HepG2 (cell line): ENCODE data around the gene CFAP221. TPM values are rescaled to one million over a fixed set of nuclear protein-coding genes. Genes with fewer than 3 reads are reported as not detected.

Experiments used
- ATAC-seq: fragments of 200-7000 bp; cut with Tn5 transposase; 3 replicates; pipeline ENCODE4 v1.9.1; 2020; ENCODE audit warnings: mild to moderate bottlenecking, moderate library complexity
- BruUV-seq: library from RNA; stranded (reverse); fragments of 400-500 nt; replicated peaks from 2 replicates; lab custom pipeline; 2021; lab: Mats Ljungman, UMichigan
- CTCF ChIA-PET: fragments of 300-600 bp; formaldehyde crosslinking; extraction: SDS; loops from one replicate; lab custom pipeline; 2021; ENCODE audit warnings: low total read pairs, inconsistent platforms, low intra/inter-chr PET ratio; lab: Yijun Ruan, JAX
- POLR2A ChIA-PET: fragments of 350-600 bp; sonication (Branson Sonifier 250); formaldehyde crosslinking; loops from one replicate; lab custom pipeline; 2020; ENCODE audit warnings: antibody characterized with exemption, inconsistent platforms; lab: Yijun Ruan, JAX
- DNase-seq: peaks from one replicate; pipeline ENCODE4 v3.0.0-alpha.2; 2015; ENCODE audit warnings: low spot score
- FAIRE-seq: peaks from 3 replicates; lab custom pipeline; 2011; peaks lifted over from hg19 to GRCh38; lab: Jason Lieb, UNC
- H2AFZ ChIP-seq: one replicate; pipeline ENCODE4 v1.6.1; 2011; ENCODE audit warnings: low read length, inconsistent platforms
- H3K27ac ChIP-seq: fragments of 300-600 bp; 3 replicates; pipeline ENCODE4 v1.8.0; 2011; ENCODE audit warnings: mixed run types, mild to moderate bottlenecking, mixed read lengths, low read length, inconsistent platforms; ENCODE audit not compliant: insufficient read depth; ENCODE audit errors: extremely low read length
- H3K27me3 ChIP-seq, 2 experiments: fragments of 200-600 bp in 1 of 2; 2 replicates in 1 of 2; 3 replicates in 1 of 2; pipeline versions ENCODE4 v1.6.0 to v1.8.0; 2011; ENCODE audit warnings: low read length in 2 of 2, mild to moderate bottlenecking in 2 of 2, moderate library complexity in 2 of 2, inconsistent platforms in 1 of 2; ENCODE audit not compliant: insufficient read depth in 2 of 2, control insufficient read depth in 1 of 2
- H3K36me3 ChIP-seq, 2 experiments: fragments of 200-600 bp in 1 of 2; replicated peaks in 1 of 2; 2 replicates in 1 of 2; 3 replicates in 1 of 2; pipeline versions ENCODE4 v1.5.1 to v1.8.0; 2011; ENCODE audit warnings: low read length in 2 of 2, inconsistent platforms in 1 of 2; ENCODE audit not compliant: insufficient read depth in 2 of 2, control insufficient read depth in 1 of 2
- H3K4me1 ChIP-seq: 2 replicates; pipeline ENCODE4 v1.5.1; 2012; ENCODE audit warnings: low read length, inconsistent platforms; ENCODE audit not compliant: insufficient read depth
- H3K4me2 ChIP-seq: 2 replicates; pipeline ENCODE4 v1.6.0; 2011; ENCODE audit warnings: low read depth, low read length, inconsistent platforms
- H3K4me3 ChIP-seq, 3 experiments: fragments of 200-600 bp in 1 of 3; sonication (generic), shearing (Covaris generic) in 1 of 3; replicated peaks in 1 of 3; 2 replicates each; pipeline ENCODE4 v1.5.1; 2011 to 2016; ENCODE audit warnings: low read length in 3 of 3, inconsistent platforms in 2 of 3, low read depth in 2 of 3, mild to moderate bottlenecking in 2 of 3, control low read depth in 1 of 3, mixed read lengths in 1 of 3; ENCODE audit not compliant: insufficient read depth in 1 of 3
- H3K79me2 ChIP-seq: one replicate; pipeline ENCODE4 v1.6.1; 2011; ENCODE audit warnings: low read length, inconsistent platforms; ENCODE audit not compliant: insufficient read depth
- H3K9ac ChIP-seq: 2 replicates; pipeline ENCODE4 v1.6.0; 2011; ENCODE audit warnings: mild to moderate bottlenecking, low read depth, low read length, inconsistent platforms; ENCODE audit not compliant: insufficient read depth
- H3K9me3 ChIP-seq: 2 replicates; pipeline ENCODE4 v1.5.1; 2012; ENCODE audit warnings: mild to moderate bottlenecking, low read length
- H4K20me1 ChIP-seq: 2 replicates; pipeline ENCODE4 v1.6.0; 2011; ENCODE audit warnings: inconsistent platforms, mild to moderate bottlenecking, low read length, moderate library complexity; ENCODE audit not compliant: insufficient read depth
- DMAP1 ChIP-seq: IDR thresholded peaks from 2 replicates; pipeline ENCODE4 v1.6.1; 2016
- FOSL1 ChIP-seq: sonication (generic); formaldehyde crosslinking; IDR thresholded peaks from 2 replicates; pipeline ENCODE4 v1.9.0; 2021; ENCODE audit warnings: missing genetic modification reagents, borderline replicate concordance
- FOSL2 ChIP-seq: sonication (generic); formaldehyde crosslinking; IDR thresholded peaks from 2 replicates; pipeline ENCODE4 v1.4.0; 2020; ENCODE audit warnings: missing genetic modification reagents
- FOXK2 ChIP-seq: fragments of 450-650 bp; IDR thresholded peaks from 2 replicates; pipeline ENCODE4 v1.6.1; 2016
- HOXA7 ChIP-seq: sonication (generic); formaldehyde crosslinking; IDR thresholded peaks from 2 replicates; pipeline ENCODE4 v1.8.1; 2022; ENCODE audit warnings: mild to moderate bottlenecking, missing genetic modification reagents, moderate library complexity
- MIXL1 ChIP-seq: IDR thresholded peaks from 2 replicates; pipeline ENCODE4 v1.6.1; 2016
- PCBP2 ChIP-seq: fragments of 200-400 bp; formaldehyde crosslinking; optimal IDR thresholded peaks from 2 replicates; pipeline ENCODE3; 2018; ENCODE audit warnings: low read length, low read depth; ENCODE audit not compliant: poor library complexity, severe bottlenecking
- REXO4 ChIP-seq: sonication (generic); formaldehyde crosslinking; IDR thresholded peaks from 2 replicates; pipeline ENCODE4 v1.8.0; 2022; ENCODE audit warnings: missing genetic modification reagents, mild to moderate bottlenecking, borderline replicate concordance
- SIX1 ChIP-seq: sonication (generic); formaldehyde crosslinking; IDR thresholded peaks from 2 replicates; pipeline ENCODE4 v1.4.0; 2020; ENCODE audit warnings: missing genetic modification reagents, borderline replicate concordance
- SP1 ChIP-seq, 2 experiments: fragments of 450-650 bp in 1 of 2; sonication (generic) in 1 of 2; formaldehyde crosslinking in 1 of 2; IDR thresholded peaks; 2 replicates each; pipeline versions ENCODE4 v1.4.0 to v1.6.1; 2016 to 2020; ENCODE audit warnings: missing genetic modification reagents in 1 of 2
- ZFP62 ChIP-seq: sonication (generic); formaldehyde crosslinking; IDR thresholded peaks from 2 replicates; pipeline ENCODE4 v1.4.0; 2020; ENCODE audit warnings: missing genetic modification reagents
- ZNF280D ChIP-seq: sonication (generic); formaldehyde crosslinking; IDR thresholded peaks from 2 replicates; pipeline ENCODE4 v1.5.1; 2020; ENCODE audit warnings: mild to moderate bottlenecking, missing genetic modification reagents
- ZNF3 ChIP-seq: IDR thresholded peaks from 2 replicates; pipeline ENCODE4 v1.7.0; 2017; ENCODE audit warnings: inconsistent platforms
- ZNF343 ChIP-seq: sonication (generic); formaldehyde crosslinking; IDR thresholded peaks from 2 replicates; pipeline ENCODE4 v1.4.0; 2020; ENCODE audit warnings: mild to moderate bottlenecking, missing genetic modification reagents
- ZNF510 ChIP-seq: sonication (generic); formaldehyde crosslinking; IDR thresholded peaks from 2 replicates; pipeline ENCODE4 v1.4.0; 2020; ENCODE audit warnings: low read depth, mild to moderate bottlenecking, missing genetic modification reagents
- WGBS: methylation state at CpG from one replicate; pipeline ENCODE4 v1.1.6; 2017; ENCODE audit warnings: low lambda C conversion rate; 5-methylcytosine and 5-hydroxymethylcytosine counted together
- in situ Hi-C: cut with HindIII; loops from 2 replicates; pipeline ENCODE4 v1.10.0; 2017; ENCODE audit warnings: low pct_unique_long_range_greater_than_20kb; ENCODE audit not compliant: extremely low pct_ligation_motif_present
- intact Hi-C: fragments of 100-400 bp; cut with micrococcal nuclease; formaldehyde crosslinking; loops from one replicate; pipeline ENCODE4 v1.10.0; 2022; ENCODE audit not compliant: unreplicated experiment
- polyA plus RNA-seq, 8 experiments: library from polyadenylated mRNA; depleted of rRNA in 3 of 8; stranded (reverse) in 7 of 8; unstranded in 1 of 8; fragments of >200 nt; fragmentation: Illumina TruSeq in 4 of 8; extraction: Trizol in 4 of 8; gene quantifications; 2 replicates each; pipeline versions ENCODE4 v1.2.1 to v1.2.3, GENCODE V29; 2011 to 2016; ENCODE audit warnings: low read depth in 4 of 8, missing spikeins in 1 of 8, mixed read lengths in 1 of 8; ENCODE audit not compliant: insufficient read depth in 1 of 8
- total RNA-seq, 5 experiments: library from RNA; depleted of rRNA; stranded (reverse); fragments of >200 nt; fragmentation: Illumina TruSeq; extraction: Trizol; gene quantifications; 2 replicates each; pipeline ENCODE4 v1.2.3, GENCODE V29; 2016; ENCODE audit warnings: low read depth in 1 of 5
- TF ChIP-seq, protein P1 (sequence below): sonication (generic); formaldehyde crosslinking; IDR thresholded peaks from 2 replicates; pipeline ENCODE4 v1.5.0; 2020; ENCODE audit warnings: missing genetic modification reagents

CFAP221 gene
- total and polyA plus RNA-seq, 2 of the 13 experiments (the other 11 are each of a cell fraction or from before 2014, with no cell fraction given), result not detected

- no peak for TF ChIP-seq ZNF343 (CRISPR knock-in tag)
- TF ChIP-seq, all 625 proteins: peak for 0
Measured at GRCh38 chr2:119629323-119629825, 85.1 kb downstream of the CFAP221 start (continued).

GRCh38 chr2:119630121-119630520, 85.9 kb downstream of the CFAP221 start:
- DNase-seq, result no peak
- WGBS, result 32% methylated on average over 4 of the region's 4 CpGs
- ATAC-seq, result no peak
- Histone ChIP-seq H3K4me3 (no peak overlapping the region), H3K79me2 (no peaks in the 10 kb centered on the region), H3K4me1 (peaks cover 6% of the 10 kb centered on the region; the same call in 1 of the 2 replicates), H3K4me2 (no peak overlapping the region), H3K36me3 (no peaks in the 10 kb centered on the region), H3K27me3 (peaks cover 0 to 9% of the 10 kb centered on the region in 2 experiments; a peak in 2 of 5 replicates), H3K27ac (no peak overlapping the region), H3K9me3 (no peaks in the 10 kb centered on the region), H3K9ac (no peak overlapping the region), H2AFZ (no peak overlapping the region), H4K20me1 (no peaks in the 10 kb centered on the region)
- in situ Hi-C loops (no loop called here), intact Hi-C loops (no loop called here)
- TF ChIP-seq SIX1 (CRISPR knock-in tag), result no peak
- TF ChIP-seq ZFP62, result no peak
- no peak for TF ChIP-seq SP1 (IDR thresholded peaks at IDR 0.05)
- no peak for TF ChIP-seq SP1 (CRISPR knock-in tag; IDR thresholded peaks at IDR 0.05)
- TF ChIP-seq FOSL2, result no peak
- no peak for TF ChIP-seq DMAP1 (CRISPR knock-in tag)
- no peak for TF ChIP-seq ZNF510 (CRISPR knock-in tag)
- ChIA-PET CTCF (no interaction called here), POLR2A (no interaction called here)
- BruUV-seq, result no TSS peak
- no peak for FAIRE-seq

GRCh38 chr2:119637371-119637770, 93.1 kb downstream of the CFAP221 start:
- Histone ChIP-seq H4K20me1 (no peaks in the 10 kb centered on the region), H3K27ac (no peak overlapping the region), H3K9ac (no peak overlapping the region), H3K9me3 (no peaks in the 10 kb centered on the region), H3K4me1 (peaks cover 10% of the 10 kb centered on the region; the same call in 1 of the 2 replicates), H3K27me3 (peaks cover 2 to 36% of the 10 kb centered on the region in 2 experiments; a peak in 4 of 5 replicates), H3K4me3 (no peak overlapping the region), H2AFZ (no peak overlapping the region), H3K36me3 (no peaks in the 10 kb centered on the region), H3K79me2 (no peaks in the 10 kb centered on the region), H3K4me2 (no peak overlapping the region)
- in situ Hi-C loops, result no loop called here
- no TSS peak for BruUV-seq
- FAIRE-seq, result no peak
- intact Hi-C loops, result no loop called here
- no peak for DNase-seq
- ChIA-PET CTCF (no interaction called here), POLR2A (no interaction called here)
- no peak for ATAC-seq
- WGBS, result 47% methylated on average over 5 of the region's 5 CpGs
- TF ChIP-seq, protein P1, sequence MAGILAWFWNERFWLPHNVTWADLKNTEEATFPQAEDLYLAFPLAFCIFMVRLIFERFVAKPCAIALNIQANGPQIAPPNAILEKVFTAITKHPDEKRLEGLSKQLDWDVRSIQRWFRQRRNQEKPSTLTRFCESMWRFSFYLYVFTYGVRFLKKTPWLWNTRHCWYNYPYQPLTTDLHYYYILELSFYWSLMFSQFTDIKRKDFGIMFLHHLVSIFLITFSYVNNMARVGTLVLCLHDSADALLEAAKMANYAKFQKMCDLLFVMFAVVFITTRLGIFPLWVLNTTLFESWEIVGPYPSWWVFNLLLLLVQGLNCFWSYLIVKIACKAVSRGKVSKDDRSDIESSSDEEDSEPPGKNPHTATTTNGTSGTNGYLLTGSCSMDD, result no peak
- TF ChIP-seq PCBP2 (no peak), FOSL1 (no peak), MIXL1 (no peak), REXO4 (CRISPR knock-in tag) (no peak), FOXK2 (no peak), ZNF3 (no peak), HOXA7 (no peak), ZNF280D (CRISPR knock-in tag) (no peak)
